Lower leg skin (tissue), 4 donors: ENCODE results near the gene MRPL32. TPM values are rescaled to one million over a fixed set of nuclear protein-coding genes. Genes with fewer than 3 reads are reported as not detected.

Experiments
- DNase-seq, 2 donors: peaks; one replicate each; pipeline ENCODE4 v3.0.0-alpha.2; 2019; ENCODE audit warnings: low spot score in 2 of 2
- H3K4me3 ChIP-seq: fragments of 200-600 bp; sonication (generic); 2 replicates; pipeline ENCODE4 v1.5.1; 2017; ENCODE audit warnings: mild to moderate bottlenecking, low read depth; ENCODE audit not compliant: poor library complexity, severe bottlenecking
- CTCF ChIP-seq, 3 donors: fragments of 450-650 bp; IDR thresholded peaks; one replicate each; pipeline ENCODE4 v1.5.1; 2016; ENCODE audit warnings: antibody characterized with exemption in 3 of 3, mild to moderate bottlenecking in 3 of 3, moderate library complexity in 2 of 3
- POLR2A ChIP-seq, 2 donors: fragments of 450-650 bp; IDR thresholded peaks; one replicate each; pipeline ENCODE4 v1.6.1; 2016 to 2017; ENCODE audit warnings: antibody characterized with exemption in 2 of 2, mild to moderate bottlenecking in 1 of 2, moderate library complexity in 1 of 2
- WGBS, 2 donors: methylation state at CpG; one replicate each; pipeline ENCODE4 v1.1.5; 2018; 5-methylcytosine and 5-hydroxymethylcytosine counted together
- intact Hi-C: fragments of 100-400 bp; cut with DNase I; formaldehyde crosslinking; loops from one replicate; pipeline ENCODE4 v1.15.0; 2023; ENCODE audit warnings: low total_unique reads
- total RNA-seq, 4 donors: library from RNA; depleted of rRNA; stranded (reverse); fragments of >200 nt; gene quantifications; one replicate each; pipeline ENCODE4 v1.1.0, GENCODE V29; 2016

MRPL32 gene
- total RNA-seq, 4 donors from 2014 or later: 19.1 to 31.7 (median 25.7) TPM

GRCh38 chr7:42961170-42961569 is 29.0 kb downstream of the MRPL32 start:
- no peak for DNase-seq
- 63 to 82% methylated on average over 2 of the region's 2 CpGs for WGBS, 2 donors
- no peak overlapping the region for H3K4me3 ChIP-seq
- intact Hi-C loops: no loop called here
- TF ChIP-seq POLR2A (IDR thresholded peaks at IDR 0.05) (no peak), CTCF (IDR thresholded peaks at IDR 0.05) (no peak)

- 59 to 72% methylated on average over 2 of the region's 2 CpGs for WGBS, 2 donors
- intact Hi-C loops: no loop called here
- TF ChIP-seq CTCF (IDR thresholded peaks at IDR 0.05): no peak
- TF ChIP-seq POLR2A (IDR thresholded peaks at IDR 0.05): no peak
- DNase-seq: no peak
- no peak overlapping the region for H3K4me3 ChIP-seq
Measured at GRCh38 chr7:42964293-42964692, 32.1 kb downstream of the MRPL32 start.

- no peak for DNase-seq
- WGBS, 2 donors: 56 to 61% methylated on average over 6 of the region's 6 CpGs
- intact Hi-C loops: no loop called here
- no peak overlapping the region for H3K4me3 ChIP-seq
- no peak for TF ChIP-seq POLR2A (IDR thresholded peaks at IDR 0.05)
- no peak for TF ChIP-seq CTCF (IDR thresholded peaks at IDR 0.05)
Measured at GRCh38 chr7:42964849-42965805, 33.0 kb downstream of the MRPL32 start.

- TF ChIP-seq POLR2A (IDR thresholded peaks at IDR 0.05) (no peak), CTCF (IDR thresholded peaks at IDR 0.05) (no peak)
- no peak for DNase-seq
- intact Hi-C loops: no loop called here
- H3K4me3 ChIP-seq: no peak overlapping the region
- WGBS, 2 donors: 84% methylated on average over 2 of the region's 2 CpGs
Measured at GRCh38 chr7:42967391-42967790, 35.2 kb downstream of the MRPL32 start.

GRCh38 chr7:42972699-42973500 is 40.7 kb downstream of the MRPL32 start:
- WGBS, 2 donors: 34 to 41% methylated on average over 5 of the region's 5 CpGs
- no peak overlapping the region for H3K4me3 ChIP-seq
- intact Hi-C loops: no loop called here
- TF ChIP-seq CTCF (IDR thresholded peaks at IDR 0.05) (no peak), POLR2A (IDR thresholded peaks at IDR 0.05) (no peak)
- peak in 1 of 2 donors; percentile 60 for DNase-seq
